Glomerular visceral epithelial cell (primary cell): ENCODE measurements around the gene IPO9.
A peak's percentile ranks its signal among the peaks of the same experiment; 100 is the strongest.
"Not testable (repeated sequence)": the region's sequence is repeated elsewhere in the genome, so short reads cannot be mapped to it uniquely, and the experiment has no call there.

Experiments
- DNase-seq: peaks from one replicate; pipeline ENCODE4 v3.0.0-alpha.2; 2016; ENCODE audit errors: extremely low spot score

The IPO9 gene

DNA sequence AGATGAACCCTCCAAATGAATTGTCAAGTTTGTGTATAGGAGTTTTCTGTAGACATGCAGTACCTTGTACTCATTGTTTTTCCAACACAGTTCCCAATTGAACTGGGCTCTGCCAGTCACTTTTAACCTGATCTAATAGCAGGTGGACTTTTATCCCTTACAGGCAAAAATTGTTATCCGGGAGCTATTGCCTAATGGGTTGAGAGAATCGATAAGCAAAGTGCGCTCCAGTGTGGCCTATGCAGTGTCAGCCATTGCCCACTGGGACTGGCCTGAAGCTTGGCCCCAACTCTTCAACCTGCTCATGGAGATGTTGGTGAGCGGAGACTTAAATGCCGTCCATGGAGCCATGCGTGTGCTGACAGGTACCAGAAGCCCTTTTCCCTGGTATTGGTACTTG is 19.3 kb downstream of the IPO9 start:
- no peak for DNase-seq

GRCh38 chr1:201849372-201850052 is 20.6 kb downstream of the IPO9 start:
- no peak for DNase-seq

DNA sequence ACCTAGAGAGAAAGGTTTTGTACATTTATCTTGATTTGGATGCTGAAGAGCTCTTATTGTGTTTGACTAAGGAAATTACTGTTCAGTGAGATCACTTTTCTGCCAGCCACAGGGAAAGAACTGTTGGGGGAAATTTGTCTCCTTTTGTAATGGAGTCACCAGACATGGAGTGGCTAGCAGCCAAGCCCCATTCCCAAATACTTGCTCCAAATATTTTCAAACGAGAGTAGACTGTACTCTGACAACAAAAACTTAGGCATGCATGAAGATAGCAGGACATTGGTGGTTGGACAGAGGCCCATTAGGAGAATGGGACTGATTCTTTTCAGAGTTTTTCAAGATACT is 21.1 kb downstream of the IPO9 start:
- peak; percentile 84 for DNase-seq

- DNase-seq = no peak
Measured at GRCh38 chr1:201851949-201852348, 23.0 kb downstream of the IPO9 start.

DNA sequence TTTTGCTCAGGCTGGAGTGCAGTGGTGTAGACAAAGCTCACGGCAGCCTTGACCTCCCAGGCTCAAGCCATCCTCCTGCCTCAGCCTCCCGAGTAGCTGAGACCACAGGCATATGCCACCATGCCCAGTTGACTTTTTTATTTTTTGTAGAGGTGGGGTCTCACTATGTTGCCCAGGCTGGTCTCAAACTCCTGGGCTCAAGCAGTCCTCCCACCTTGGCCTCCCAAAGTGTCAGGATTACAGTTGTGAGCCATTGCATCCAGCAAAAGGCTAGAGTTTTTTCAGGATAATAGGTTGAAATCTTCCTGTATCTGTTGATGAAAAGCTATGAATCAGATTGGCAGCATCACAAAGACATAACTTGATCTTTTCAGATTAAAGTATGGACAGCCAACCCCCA is 27.8 kb downstream of the IPO9 start:
- not testable (repeated sequence) for DNase-seq

- peak; percentile 6 for DNase-seq
Measured at GRCh38 chr1:201859424-201859823, 30.5 kb downstream of the IPO9 start.

DNA sequence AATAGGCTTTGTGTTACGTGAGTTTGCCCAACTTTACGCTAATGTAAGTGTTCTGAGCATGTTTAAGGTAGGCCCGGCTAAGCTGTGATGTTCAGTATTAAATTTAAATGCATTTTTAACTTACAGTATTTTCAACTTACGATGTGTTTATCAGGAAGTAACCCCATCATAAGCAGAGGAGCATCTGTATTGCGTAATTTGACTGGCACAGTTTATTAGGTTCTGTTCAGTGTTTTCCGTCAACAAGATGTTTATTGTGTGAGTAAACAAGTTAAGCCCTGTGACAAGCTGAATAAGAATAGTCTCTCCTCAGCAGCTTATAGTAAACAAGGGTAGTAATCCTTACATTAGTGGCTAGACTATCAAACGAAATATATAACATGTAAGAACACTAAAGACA is 32.5 kb downstream of the IPO9 start:
- no peak for DNase-seq

DNA sequence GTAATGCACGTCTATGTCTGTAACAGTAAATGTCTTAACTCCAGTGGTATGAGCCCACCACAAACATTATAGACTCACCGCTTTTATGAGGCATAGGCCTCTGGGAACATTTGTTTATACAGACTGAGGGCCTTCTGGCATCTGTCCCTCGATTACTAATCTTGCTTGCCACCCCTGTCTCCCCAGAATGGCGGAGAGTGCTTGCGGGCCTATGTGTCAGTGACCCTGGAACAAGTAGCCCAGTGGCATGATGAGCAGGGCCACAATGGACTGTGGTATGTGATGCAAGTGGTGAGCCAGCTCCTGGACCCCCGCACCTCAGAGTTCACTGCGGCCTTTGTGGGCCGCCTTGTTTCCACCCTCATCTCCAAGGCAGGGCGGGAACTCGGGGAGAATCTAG is 41.4 kb downstream of the IPO9 start:
- DNase-seq = no peak

GRCh38 chr1:201874672-201875071 is 45.7 kb downstream of the IPO9 start:
- no peak for DNase-seq

DNA sequence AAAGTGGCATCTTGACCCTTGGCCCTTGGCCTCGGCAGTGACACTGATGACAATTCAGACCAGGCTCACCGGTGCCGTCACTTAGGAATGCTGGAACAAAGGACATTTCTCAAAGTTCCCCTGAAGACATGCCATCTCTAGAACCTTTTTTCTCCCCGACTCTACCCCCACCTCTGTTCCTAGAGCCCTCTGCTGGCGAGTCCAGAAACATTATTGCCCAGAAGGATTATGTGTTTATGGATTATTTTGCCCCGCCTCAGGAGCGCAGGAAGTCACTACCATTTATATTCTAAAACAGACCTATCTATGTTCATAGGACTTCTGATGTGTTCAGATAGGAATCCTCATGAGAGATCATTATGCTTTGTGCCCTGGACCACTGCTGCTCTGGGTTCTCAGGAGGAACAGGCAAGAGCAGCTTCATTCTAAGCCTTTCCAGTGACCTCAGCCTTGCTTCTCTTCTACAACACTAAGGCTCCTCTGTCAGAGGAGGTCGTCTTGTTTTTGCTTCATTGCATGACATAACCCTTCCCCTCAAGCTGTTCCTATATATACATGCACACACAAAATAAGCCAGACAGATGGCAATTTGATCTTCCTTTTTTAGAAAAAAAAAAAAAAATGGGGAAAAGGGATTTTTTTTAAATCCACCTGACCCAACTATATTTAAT is 47.3 kb downstream of the IPO9 start:
- no peak for DNase-seq

DNA sequence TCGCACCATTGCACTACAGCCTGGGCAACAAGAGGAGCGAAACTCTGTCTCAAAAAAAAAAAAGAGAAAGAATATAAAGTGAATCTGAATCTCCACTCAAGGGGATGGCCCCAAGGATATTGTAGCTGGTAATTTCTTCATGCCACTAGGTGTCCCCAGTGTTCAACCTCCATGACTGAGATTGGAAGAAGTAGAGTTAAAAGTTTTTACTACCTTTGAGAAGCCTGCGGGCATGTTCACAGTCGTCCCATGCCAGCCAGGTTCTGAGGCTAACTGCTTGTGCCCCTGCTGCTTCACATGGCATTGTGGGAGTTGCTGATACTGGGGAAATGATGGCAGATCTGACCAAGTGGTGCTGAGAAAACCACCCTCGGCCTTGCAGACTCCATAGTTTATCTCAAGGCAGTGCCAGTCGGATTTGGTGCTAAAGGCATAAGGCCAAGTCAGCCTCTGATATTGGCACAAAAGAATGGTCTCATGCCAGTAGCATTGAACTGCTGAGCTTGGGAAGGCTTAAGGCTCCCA is 49.0 kb downstream of the IPO9 start:
- DNase-seq = peak; percentile 62

GRCh38 chr1:201880928-201881571 is 52.1 kb downstream of the IPO9 start:
- no peak for DNase-seq

DNA sequence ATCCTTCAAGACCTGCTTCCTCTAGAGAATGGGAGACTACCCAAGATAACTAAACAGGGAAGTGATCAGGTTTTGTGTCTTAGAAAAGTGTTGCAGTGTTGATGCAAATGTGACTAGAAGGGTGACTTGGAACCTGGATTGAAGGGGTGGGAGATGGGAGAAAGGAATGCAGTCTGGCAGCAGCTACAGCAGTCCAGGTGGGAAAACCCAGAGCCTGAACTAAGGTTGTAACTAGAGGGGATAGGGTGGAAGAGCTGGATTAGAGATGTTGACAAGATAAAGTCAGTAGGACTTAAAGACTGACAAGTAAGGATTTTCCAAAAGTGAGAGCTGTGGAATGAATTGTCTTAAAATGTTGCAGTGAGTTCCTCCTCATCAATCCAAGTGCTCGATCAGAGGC is 52.7 kb downstream of the IPO9 start:
- no peak for DNase-seq

- DNase-seq = peak; percentile 59
Measured at GRCh38 chr1:201882665-201883132, 53.7 kb downstream of the IPO9 start.

GRCh38 chr1:201883266-201883665 is 54.3 kb downstream of the IPO9 start:
- DNase-seq = no peak

GRCh38 chr1:201883786-201884185 is 54.8 kb downstream of the IPO9 start:
- peak; percentile 42 for DNase-seq

- no peak for DNase-seq
Measured at GRCh38 chr1:201884425-201884824, 55.5 kb downstream of the IPO9 start.

DNA sequence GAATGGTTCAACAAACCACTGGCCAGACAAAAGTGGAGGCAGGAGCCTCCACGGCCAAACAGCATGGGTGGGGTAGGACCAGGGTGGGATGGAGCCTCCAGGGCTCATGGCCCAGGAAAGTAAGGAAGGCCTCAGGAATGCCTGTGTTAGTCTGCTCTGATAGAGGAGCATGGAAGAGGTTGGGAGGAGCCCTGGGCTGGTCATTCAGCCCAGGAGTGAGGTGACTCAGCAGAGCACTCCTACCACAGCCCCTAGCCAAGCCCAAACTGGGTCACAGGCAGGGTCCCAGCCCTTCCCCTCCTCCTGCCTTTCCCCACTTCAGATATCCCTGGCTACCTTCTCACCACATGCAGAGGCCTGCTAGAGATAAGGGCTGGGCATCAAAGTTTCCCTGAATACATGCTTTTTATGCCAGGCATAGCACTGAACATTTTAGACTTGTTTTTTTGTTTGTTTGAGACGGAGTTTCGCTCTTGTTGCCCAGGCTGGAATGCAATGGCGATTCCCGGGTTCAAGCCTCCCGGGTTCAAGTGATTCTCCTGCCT is 56.6 kb downstream of the IPO9 start:
- peak; percentile 52 for DNase-seq

DNA sequence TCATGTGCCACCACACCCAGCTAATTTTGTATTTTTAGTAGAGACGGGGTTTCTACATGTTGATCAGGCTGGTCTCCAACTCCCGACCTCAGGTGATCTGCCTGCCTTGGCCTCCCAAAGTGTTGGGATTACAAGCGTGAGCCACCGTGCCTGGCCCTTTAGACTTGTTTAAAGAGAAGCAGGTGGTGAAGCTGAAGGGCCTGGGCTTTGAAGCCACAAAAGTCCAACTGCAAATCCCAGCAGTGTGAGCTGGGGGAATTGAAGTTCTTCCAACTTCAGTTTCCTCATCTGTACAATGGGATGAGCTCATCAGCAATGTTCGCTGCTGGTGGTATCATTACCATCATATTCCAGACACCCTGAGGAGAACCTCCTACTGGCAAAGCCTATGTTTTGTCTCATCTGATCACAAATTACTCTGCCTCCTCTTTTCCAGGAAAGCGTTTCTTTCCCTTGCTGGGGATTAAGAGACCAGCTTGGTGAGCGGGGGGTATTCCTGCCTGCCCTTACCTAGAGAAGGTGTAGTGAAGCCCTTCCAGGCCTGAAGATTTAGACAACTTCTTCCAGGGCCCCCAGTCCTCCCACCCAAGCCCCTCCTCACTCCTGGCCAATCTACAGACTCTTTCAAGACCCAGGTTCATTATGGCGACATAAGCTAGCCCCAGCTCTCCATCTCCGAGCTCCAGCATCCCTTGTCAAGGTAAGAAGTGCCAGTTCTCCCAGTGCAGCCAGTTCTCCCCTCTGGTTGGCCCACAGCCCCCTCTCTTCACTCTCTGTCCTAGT is 57.3 kb downstream of the IPO9 start:
- DNase-seq = no peak

- no peak for DNase-seq
Measured at GRCh38 chr1:201887116-201887866, 58.3 kb downstream of the IPO9 start.
